H1 (cell line): ENCODE results near the gene SLK. TPM values are rescaled to one million over a fixed set of nuclear protein-coding genes. Genes with fewer than 3 reads are reported as not detected.

Source experiments
- E2F6 ChIP-seq: IDR thresholded peaks from 2 replicates; pipeline ENCODE4 v1.6.1; 2012; ENCODE audit warnings: inconsistent platforms
- polyA plus RNA-seq, 7 experiments: library from polyadenylated mRNA; depleted of rRNA in 3 of 7; stranded (reverse) in 5 of 7; unstranded in 2 of 7; fragments of >200 nt in 5 of 7; fragments of 200-250 nt in 2 of 7; gene quantifications; 1 replicate in 5 of 7; 2 replicates in 1 of 7; 4 replicates in 1 of 7; pipeline versions ENCODE4 v1.2.1 to v1.2.3, GENCODE V29; 2011 to 2013; ENCODE audit warnings: missing spikeins in 2 of 7, mixed read lengths in 2 of 7
- total RNA-seq: library from RNA; stranded (reverse); fragmentation: NEBNext Ultra II Directional; extraction: Animal tissue kit (Norgen Biotek cat#: 25700); gene quantifications from 2 replicates; pipeline ENCODE4 v1.2.1, GENCODE V29; 2021

Gene SLK
- total and polyA plus RNA-seq, 2 of the 8 experiments (the other 6 are each of a cell fraction or from before 2014, with no cell fraction given) = 2.7 to 18.3 TPM

GRCh38 chr10:103969857-103970627 is 3.1 kb downstream of the SLK start (continued):
- no peak for TF ChIP-seq E2F6
